ENCODE data around the gene GABBR2.

Gene GABBR2

DNA sequence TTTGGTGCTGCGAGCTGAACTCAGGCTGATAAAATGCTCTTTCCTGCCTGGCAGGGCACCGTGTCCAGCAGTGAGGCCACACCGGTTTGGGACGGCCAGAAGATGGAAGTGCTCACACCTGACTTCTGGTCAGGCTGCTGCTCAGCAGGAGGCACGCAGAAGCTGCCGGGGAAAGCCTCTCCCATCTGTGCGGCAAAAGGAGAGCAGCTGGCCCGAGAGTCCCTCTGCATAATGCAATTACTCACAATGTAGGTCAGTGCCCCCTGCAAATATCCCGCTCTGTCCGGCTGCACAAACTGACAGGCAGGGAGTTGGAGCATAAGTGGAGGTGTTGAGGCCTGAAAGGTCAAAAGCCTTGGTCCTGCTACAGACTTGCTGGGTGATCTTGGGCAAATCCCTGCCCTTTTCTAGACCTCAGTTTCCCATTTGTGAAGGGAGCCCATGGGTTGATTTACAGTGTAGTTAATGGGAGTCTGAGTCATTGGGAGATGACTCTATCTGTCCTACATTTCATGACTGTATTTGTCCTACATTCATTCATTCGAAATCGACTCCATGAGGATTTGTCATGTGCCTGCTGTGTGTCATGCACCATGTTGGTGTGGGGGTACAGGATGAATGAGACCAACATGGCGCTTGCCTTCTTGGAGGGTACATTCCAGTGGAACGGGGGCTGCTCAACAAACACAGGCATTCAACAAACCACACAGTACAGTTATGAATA lies 391.4 kb downstream of the GABBR2 start:
- no peak for DNase-seq (ENCODE audit: low read depth)

DNA sequence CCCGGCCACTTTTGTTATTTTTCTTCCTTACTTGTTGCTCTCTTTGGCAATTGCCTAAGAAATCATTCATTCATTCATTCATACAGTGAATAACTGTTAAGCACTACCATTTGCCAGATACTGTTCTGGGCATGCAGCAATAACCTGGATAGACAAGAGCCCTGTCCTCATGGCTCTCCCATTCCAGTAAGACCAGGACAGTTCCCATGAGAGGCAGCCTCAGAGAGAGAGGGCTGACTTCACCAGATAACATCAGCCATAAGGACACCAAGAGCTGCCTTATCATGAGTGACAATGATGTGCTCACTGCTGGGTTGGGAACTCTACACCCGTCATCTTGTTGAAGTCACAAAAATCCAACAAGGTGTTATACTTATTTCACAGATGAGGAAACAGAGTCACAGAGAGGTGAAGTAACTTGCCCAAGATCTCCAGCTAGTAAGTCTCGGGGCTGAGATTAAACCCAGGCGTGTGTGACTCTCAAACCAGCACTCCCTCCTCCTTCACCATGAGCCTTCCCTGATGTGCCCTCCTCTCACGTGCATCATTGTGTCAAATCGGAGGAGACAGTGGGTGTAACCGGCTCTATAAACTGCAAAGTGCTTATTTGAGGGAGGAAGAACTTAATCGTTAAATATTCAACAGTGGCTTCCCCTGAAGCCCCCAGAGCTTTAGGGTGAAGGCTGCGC lies 392.1 kb downstream of the GABBR2 start:
- no peak for DNase-seq (ENCODE audit: low read depth)

DNA sequence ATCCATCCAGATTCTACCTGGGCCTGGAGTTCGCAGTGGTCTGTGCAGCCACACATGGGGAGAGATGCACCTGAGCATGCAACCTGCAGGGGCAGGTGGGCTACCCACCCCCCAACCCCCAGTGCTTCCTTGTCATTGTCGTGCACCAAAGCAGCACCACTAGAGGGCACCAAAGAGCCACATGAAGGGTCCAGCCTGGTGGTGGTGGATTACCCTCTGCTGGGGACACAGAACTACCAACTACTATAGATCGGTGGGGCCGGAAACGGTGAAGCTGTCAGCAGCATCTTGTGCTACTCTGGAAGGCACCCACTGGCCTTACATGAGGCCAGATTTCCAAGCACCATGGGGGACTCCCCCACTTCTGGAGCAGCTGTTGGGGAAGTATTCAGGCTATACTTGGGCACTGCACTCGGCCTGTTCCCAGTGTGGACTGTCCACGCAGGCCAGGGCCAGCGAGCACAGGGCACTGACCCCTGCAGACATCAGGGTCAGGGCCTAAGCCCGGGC lies 393.1 kb downstream of the GABBR2 start:
- DNase-seq (ENCODE audit: low read depth), result peak; percentile 67

DNA sequence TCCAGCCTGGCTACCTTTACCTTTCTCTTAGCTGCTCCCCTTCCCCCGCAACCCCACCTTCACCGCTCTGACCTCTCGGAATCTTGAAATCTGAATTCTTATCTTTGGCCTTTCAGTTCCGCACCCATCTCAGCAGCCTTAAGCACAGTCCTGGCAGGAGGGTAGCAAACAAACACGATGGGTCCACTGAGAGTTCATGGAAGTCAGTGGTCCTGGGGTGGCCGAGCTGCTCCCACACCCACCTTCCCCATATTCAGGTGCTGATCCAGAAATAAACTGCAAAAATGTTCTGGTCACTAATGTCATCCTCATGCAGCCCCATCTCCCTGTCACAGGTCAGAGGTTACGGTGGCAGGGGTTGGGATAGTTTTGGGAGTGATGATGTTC lies 393.7 kb downstream of the GABBR2 start:
- no peak for DNase-seq (ENCODE audit: low read depth)

DNA sequence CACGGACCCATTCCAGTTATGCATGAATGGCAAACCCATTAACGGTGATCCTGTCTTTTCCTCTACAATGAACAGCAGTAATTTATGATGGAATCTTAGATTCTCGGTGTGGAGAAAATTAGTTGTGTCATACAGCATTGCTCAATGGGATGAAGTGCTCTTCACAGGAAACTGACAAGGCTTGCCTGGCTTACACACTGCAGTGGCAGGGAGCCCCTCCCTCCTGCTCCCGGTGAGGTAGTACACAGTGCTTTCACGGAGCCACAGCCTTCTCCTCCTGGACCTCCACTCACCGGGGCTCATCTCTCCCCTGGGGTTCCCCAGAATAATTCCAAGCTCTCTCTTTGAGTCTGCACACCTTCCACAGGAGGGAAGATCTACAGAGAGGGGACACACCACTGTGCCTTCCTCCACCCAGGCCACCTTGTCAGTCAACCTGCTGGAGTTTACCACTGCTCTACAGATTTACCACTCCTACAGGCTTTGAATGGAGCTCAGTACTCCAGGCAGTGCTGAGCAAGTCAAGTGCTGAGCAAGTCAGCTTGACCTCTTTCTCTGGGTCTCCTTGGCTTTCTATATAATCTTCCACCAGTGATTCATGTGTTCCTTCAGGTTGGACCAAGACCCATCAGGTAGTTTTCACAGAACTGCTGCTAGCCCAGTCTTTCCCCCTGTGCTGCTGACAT lies 394.2 kb downstream of the GABBR2 start:
- DNase-seq (ENCODE audit: low read depth), result no peak

DNA sequence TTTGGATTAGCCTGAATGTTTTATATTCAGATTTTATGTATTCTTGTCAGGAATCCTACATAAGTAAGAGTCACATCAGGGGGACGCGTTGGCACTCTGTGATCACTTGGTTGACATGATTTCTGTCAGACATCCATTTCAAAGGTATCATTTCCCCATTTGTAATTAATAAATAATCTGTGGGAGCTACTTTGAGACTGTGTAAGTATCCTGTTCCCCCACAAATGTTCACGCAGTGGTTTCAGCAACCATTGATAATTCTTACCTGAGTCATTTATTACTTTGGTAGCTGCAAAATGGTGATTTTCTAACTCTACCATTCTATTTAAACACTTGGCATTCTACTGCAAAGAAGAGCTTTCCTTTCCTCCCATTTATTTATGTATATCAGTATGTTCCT lies 396.4 kb downstream of the GABBR2 start:
- no peak for DNase-seq (ENCODE audit: low read depth)

DNA sequence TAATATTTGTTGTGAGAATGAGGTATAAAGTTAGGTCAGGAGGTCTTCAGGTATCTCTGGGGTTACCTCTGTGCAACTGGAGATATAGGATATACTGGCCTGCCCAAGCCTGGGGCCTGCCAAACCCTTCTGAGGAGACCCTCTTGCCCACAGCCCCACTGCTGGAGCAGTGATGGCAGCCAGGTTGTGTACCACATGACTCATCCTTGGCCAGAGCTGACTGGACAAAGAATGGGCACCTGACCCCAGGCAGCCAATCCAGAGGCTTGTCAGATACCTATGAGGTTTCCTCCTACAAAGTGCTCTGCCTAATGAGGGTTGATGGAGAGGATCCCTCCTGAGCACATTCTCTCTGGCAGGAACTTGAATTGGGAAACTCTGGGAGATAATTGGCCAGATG lies 397.2 kb downstream of the GABBR2 start:
- DNase-seq (ENCODE audit: low read depth), result no peak

DNA sequence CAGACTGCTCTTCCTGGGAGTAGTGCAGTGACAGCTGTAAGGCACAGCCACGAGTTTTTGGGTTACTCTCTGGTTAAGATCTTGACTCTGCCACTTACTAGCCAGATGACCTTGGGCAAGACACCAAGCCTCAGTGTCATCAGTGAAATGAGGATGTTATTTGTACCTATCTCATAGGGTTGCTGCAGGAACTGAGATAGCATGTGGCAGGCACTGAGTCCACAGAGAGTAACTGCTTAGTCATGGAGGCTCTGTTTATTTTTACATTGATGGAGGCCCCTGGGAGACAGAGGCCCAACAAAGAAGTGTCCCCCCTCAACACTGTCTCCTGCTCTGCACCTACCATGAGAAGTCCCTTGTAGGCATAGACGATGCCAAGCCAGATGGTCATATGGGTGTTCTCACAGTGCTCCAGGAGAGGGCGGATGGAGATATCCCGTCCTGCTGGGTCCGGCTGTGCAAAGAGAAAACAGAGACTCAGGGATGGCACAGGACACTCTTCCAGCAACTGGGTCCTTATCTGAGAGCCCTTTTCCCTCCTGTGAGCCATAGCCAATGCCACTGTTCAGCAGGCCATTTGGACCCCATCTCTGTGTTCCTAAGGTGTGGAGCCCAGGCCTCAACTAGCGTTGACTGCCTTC lies 397.9 kb downstream of the GABBR2 start:
- DNase-seq (ENCODE audit: low read depth), result no peak

DNA sequence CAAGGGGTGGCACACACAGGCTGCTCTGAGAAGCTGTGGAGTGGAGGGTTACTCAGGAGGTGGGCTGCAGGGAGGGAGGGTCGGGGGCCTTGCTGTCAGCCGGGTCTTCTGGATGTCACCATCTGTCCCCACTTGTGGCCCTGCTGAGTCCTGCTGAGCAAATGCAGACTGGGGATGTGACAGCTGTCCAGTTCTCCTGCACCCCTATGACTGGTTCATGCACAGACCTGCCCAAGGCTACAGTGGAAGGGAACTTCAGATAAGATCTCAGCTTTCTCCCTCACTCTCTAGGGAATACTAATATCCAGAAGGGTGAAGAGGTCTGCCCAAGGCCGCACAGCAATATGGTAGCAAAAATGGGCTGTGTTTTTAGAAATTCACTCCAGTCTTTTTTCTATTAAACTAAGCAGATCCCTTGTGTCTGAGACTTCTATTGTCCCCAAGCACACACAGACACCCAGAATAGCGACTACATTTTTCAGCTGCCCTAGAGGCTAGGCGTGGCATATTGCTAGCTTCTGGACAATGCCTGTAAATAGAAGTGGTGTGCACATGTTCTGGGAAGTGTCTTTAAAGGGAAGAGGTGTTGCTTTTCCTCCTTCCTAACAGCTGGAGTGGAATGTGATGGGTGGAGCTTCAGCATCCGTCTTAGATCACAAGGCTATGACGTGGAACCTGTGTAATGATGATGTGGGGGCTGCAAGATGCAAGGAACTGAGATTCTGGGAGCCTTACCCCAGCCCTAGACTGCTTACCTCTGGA lies 402.2 kb downstream of the GABBR2 start:
- no peak for DNase-seq (ENCODE audit: low read depth)

DNA sequence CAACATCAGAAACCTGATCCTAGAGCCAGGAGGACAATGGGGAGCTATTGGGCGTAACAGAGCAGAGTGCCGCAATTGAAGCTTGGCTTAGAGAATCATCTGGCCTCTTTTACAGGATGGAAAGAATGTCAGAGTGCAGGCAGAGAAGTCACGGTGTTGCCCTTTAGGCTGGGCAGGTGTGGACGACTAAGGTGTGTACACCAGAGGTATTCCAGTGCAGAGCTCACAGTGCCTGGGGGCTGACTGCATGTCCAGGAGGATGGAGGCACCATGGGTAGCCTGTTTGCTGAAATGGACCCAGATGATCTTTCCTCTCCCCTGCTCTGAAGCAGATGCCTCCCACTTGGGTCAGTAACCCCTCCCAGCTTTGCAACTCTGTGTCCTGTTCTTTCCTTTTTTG lies 404.4 kb downstream of the GABBR2 start:
- no peak for DNase-seq (ENCODE audit: low read depth)

DNA sequence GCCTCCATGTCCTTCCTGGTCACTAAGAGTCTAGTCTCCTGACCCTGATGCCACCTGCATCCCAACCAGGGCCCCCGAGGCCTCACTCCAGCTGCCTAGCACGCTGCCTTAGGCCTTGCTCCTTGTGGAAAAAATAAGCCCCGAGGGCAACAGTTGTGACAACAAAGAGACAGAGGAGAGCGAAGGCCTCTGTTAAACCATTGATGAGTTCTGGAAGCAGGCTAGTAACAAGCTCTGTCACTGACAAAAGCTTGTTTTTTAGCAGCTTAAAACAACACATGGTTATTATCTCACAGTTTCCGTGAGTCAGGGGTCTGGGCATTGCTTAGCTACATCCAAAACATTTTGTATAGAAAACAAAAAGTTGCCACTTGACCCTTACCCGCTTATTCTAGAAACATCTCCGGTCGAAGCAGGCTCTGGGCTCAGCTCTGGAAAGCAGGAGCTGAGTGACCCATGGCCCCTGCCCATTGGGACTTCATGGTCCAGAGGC lies 405.1 kb downstream of the GABBR2 start:
- DNase-seq (ENCODE audit: low read depth), result no peak

DNA sequence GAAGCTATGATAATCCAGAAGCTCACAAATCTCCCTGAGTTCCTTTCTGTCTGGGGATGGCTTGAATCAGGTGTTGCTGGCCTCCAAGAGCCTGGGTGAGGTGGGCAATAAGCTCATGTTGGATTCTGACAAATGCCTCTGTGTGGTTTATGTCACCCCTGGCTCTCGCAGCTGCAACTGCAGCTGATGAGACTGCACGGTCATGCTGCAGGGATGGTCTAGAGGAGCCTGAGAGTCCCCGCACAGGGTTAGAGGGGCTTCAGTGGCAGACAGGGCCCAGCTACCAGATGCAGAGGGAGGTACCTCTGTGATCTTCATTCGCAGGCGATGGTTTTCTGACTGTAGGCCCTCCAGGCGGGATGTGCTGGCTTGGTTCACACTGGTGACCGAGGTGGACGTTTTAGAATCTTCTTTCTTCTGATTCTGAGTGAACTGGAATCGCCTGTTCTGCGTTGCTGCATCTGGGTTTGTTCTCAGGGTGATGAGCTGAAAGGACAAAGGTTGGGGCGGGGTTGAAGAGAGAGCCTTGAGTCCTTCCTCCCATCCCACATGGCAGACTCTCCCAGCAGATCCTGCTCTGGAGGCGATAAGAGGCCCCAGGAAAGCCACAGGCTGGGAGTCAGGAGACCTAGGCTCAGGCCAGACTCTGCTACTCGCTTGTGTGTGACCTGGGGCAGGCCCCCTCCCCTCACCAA lies 405.6 kb downstream of the GABBR2 start:
- no peak for DNase-seq (ENCODE audit: low read depth)

DNA sequence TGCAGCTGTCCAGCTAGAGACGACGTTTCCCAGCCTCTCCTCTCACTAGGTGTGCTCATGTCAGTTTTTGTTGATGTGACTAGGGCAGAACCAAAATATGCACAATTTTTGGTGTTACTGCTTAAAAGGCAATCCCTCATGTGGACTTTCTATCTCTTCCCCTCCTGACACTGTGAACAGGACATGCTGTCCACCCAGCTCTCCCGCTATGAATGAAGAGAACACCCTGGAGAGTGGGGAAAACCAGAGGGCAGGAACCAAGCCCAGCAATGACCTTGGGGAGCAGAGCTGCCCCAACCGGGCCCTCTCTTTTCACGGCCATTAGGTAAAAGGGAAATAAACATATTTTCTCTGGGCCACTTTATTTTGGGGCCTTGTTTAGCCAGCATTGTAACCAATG lies 406.6 kb downstream of the GABBR2 start:
- no peak for DNase-seq (ENCODE audit: low read depth)

DNA sequence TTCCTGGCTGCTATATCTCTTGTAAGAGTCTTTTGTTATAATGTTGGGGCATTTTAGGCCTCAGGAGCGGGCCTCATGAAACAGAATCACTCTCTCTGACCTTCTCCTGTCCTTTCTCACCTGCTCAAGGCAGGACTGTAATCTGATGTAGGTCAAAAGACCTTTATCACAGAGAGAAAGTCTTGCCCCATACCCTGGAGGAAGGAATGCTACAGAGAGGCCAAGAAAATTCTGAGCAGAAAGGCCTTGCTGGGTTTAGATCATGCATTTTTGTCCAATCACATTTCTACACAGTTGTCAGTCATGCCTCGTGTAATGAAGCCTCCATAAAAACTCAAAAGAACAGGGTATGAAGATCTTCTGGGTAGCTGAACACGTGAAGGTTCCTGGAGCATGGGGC lies 408.1 kb downstream of the GABBR2 start:
- no peak for DNase-seq (ENCODE audit: low read depth)

DNA sequence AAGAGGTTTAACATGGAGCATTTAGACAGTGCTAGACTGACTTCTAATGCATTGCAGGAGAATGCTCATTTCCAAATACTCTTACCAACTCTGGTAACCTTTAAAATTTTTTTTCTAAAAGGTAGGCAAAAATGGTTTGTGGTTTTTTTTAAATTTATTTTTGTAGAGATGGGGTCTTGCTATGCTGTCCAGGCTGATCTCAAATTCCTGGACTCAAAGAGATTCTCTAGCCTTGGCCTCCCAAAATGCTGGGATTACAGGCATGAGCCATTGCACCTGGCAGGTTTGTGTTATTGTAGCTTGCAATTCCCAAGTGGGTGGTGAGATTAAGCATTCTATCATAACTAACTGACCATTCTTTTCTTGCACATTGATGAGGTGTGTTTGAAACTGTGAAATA lies 410.3 kb downstream of the GABBR2 start:
- DNase-seq (ENCODE audit: low read depth), result no peak

DNA sequence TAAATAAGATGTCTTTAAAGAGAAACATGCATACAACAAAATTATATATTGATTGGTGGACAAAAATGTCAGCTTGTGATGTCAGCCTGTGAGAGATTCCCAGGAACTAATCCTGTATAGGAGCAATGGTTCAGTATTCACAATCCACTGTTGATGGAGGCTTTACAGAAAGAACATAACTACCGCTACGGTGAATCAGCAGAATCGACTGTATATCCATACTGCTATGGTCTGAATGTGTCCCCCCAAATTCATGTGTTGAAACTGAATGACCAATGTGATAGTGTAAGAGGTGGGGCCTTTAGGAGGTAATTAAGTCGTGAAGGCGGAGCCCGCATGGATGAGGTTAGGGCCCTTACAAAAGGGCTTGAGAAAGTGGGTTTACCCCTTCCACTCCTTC lies 412.9 kb downstream of the GABBR2 start:
- no peak for DNase-seq (ENCODE audit: low read depth)

DNA sequence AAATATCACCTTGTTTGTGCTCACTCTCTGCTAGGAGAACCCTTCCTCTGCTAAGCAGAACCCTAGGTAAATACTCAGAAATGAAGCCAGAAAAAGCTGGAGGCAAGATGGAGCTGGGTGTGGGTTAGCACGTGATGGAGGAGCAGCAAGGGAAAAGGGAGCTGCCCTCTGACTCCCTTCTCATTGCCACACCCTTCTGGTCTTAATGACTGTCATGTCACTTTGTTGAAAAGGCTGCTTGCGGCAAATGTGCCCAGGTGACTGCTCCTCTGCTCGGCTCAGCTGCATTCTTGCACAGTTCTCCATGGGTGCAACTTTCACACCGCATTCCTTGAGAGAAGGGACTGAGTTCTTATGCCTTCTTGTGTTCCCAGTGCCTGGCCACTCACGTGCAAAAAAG lies 416.9 kb downstream of the GABBR2 start:
- no peak for DNase-seq (ENCODE audit: low read depth)

DNA sequence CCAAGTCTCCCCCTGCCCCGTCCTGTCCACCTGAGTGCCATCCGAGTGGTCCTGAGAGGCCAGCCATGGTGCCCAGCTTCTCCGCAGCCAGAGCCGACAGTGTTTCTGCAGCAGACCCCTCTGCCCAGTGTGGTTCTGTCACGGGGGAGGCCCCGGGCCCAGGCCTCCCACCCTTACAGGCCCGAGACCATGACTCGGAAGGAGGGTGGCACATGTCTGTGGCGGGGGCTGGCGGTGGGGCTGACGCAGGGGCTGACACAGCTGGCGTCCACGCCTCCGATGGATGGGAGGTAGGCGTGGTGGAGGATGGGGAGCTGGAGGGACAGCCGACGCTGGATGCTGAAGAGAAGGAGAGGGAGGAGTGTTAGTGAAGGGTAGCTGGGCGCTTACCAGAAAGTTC lies 418.3 kb downstream of the GABBR2 start:
- DNase-seq (ENCODE audit: low read depth), result no peak

DNA sequence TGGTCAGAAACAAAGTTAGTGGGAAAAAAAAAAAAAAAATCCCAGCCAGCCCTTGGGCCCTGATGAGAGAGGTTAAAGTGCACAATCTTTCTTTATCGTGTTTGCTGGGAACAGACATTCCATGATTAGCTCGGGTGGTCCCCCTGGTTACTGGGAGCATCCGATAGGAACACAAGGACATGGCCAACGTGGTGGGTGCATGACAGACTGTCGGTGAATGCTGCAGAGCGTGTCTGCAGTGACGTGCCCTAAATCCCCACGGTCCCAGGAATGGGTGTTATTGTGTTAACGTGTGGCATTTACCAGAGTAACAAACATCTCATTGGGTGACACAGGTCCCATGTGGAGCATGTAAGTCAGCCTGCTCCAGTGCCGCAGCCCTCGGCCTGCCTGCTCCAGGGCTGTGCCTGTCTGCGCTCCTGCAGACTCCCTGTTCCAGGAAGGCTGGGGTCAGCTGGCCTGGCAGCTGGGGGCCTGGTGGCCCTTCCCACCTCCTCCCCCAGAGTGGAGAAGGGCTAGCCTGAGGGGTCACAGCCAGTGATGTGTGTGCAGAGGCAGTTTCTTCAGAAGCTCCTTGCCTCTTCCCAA lies 419.0 kb downstream of the GABBR2 start:
- DNase-seq (ENCODE audit: low read depth), result no peak

DNA sequence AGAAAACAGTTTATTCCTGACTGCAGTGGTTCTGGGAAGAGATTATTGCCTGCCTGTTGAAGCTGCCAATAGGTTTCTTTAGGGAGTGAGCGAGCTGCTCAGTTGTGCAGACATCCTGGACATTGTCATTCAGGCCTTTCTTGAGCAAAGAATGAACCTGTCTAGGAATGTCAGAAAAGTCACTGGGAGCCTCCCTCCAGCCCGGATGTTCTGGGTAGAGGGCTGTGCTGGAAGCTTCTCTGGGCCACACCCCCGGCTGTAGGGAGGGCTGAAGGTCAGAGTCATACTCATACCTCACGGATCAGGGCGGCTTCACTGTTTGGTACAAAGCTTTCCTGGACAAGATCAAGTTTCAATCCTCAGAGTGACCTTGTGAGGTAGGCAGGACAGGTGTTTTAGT lies 419.9 kb downstream of the GABBR2 start:
- no peak for DNase-seq (ENCODE audit: low read depth)

DNA sequence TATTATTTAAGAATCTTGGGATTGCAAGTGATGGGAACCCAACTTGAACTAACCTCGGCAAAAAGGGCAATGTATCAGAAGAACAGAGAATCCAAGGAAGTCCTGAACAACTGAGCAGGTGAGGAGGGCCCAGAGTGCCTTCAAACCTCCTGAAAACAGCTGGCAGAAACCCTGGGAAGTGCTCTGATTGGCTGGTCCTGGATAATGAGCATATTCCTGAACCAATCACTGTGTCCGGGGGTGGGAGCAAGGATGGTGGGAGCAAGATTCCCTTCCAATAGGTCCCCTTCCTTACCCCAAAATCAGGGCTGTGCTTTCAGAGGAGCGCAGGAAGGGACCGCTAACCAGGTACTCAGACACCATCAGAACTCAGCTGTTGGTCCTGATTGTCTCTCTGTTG lies 421.4 kb downstream of the GABBR2 start:
- DNase-seq (ENCODE audit: low read depth), result no peak

All from activated T-cell treated with anti-CD3 and anti-CD28 coated beads for 48 hours (primary cell).